GM19397 (cell line): ENCODE measurements around the gene FAM72A.
A peak's percentile ranks its signal among the peaks of the same experiment; 100 is the strongest.
"Not testable (repeated sequence)": the region's sequence is repeated elsewhere in the genome, so short reads cannot be mapped to it uniquely, and the experiment has no call there.

Experiments used
- ATAC-seq: cut with Tn5 transposase; IDR thresholded peaks from one replicate; pipeline ENCODE4 v1.9.1; 2021; ENCODE audit warnings: mild to moderate bottlenecking, moderate library complexity; ENCODE audit not compliant: unreplicated experiment

FAM72A gene

DNA sequence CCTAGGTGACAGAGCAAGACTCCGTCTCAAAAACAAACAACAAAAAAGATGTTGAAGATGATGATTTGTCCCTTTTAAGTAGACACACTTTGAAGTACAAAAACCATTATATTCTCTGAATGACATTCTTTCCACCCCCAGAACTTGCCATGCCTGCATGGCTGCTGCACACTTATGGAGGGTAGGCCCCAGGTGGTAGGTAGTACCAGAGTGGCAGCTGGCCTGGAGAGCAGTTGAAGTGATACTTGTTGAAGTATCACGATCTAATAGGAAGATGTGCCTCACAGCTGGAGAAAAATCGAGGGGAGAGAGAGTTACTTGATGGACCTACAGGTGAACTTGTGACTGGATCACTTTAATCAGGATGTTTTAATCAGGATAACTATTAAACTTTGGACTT is 15.6 kb upstream of the FAM72A start:
- not testable (repeated sequence) for ATAC-seq

DNA sequence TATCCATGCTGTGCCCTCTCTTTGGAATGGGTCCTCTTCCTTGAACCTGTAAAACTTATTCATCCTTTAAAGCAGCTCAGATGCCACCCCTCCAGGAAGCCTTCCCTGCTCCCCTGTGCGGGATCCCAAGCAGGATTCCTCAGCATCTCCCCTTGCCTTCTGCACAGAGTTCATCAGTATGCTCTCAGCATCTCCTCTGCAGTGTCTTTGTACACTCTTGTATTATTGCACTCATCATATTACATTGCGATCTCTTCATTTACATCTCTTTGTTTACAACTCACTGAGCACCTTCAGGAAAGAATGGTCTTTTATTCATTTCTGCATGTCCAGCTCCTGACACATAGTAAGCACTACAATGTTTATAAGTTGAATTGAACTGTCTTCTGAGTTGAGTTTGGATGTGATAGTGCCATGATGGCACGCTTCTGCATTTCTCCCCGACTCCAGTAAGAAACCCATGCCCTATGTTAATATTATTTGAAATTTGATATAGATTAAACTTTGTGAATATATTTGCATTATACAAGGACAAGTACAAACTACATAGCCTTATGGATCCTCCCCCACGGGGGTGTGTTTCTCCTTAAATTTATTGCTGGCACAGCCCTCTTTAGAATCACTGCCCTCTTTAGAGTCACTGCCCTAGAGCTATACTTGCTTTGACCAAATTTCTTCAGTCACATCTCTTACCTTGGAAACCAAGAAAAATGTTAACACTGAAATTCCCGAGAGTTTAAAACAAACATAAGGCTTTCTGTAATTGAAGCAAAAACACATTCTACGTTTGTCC is 13.2 kb upstream of the FAM72A start:
- not testable (repeated sequence) for ATAC-seq

GRCh38 chr1:206210802-206211201 is 8.2 kb upstream of the FAM72A start:
- ATAC-seq: not testable (repeated sequence)

DNA sequence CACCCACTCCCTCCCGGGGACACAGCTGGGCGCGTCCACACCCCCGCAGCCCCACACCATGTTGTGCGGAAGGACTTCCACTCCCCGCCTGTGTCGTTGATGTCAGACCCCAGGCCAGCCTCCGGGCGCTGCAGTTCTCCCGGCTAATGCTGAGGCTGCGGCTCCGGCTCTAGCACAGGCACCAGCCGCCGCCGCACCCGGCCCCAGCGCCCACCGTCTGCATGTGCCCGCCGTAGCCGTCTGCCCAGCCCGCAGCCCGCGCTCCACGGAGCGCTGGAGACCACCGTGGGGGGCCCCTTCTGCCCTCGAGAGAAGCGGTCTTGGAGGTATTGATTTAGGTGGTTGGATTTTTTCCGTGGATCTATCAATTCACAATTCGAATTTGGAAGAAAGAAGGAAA is 2.9 kb upstream of the FAM72A start:
- ATAC-seq: not testable (repeated sequence)

DNA sequence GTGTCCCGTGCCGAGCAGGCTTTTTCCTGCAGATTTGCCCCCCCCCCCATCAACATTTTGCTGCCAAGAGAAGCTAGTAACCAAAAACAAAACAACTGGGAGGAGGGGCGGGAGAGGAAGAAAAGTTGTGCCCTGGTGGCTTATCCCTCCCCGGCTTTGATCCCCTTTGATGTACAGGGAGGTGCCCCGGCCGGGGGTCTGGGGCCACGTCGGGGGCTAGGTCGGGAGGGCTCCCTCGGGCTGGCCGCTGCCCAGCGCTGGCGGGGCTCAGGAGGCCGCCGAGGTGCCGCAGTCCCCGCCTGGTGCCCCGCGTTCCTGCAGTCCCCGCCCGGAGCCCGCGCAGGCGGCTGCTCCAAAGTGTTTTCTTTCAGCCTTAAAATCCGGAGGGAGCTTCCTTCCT is 2.2 kb upstream of the FAM72A start:
- not testable (repeated sequence) for ATAC-seq

DNA sequence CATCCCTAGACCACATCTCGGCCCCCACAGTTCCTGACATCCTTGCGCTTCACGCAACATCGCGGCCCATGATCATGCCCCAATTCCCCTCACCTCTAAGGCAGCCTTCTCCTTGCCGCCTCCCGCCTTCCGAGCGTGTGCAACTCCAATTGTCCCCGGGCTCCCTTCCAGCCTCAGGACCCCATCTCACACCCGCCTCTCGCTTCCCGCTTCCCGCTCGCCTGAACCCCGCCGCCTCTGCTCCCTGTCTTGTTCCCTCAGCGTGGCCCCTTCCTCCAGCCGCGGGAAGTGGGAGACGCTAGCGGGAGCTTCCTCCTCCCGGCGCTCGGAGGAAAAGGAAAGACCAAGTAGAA is 1.5 kb upstream of the FAM72A start:
- not testable (repeated sequence) for ATAC-seq

- ATAC-seq: peak; percentile 7
Observed at GRCh38 chr1:206203364-206204158, 922 bp upstream of the FAM72A start, which contains the start of gene SRGAP2. Gene SRGAP2, plus strand, starts transcription at chr1:206203541. Its CDS starts 2,430 bp downstream, at chr1:206205971.

- not testable (repeated sequence) for ATAC-seq
Observed at GRCh38 chr1:206196748-206197424, 5.8 kb downstream of the FAM72A start.

DNA sequence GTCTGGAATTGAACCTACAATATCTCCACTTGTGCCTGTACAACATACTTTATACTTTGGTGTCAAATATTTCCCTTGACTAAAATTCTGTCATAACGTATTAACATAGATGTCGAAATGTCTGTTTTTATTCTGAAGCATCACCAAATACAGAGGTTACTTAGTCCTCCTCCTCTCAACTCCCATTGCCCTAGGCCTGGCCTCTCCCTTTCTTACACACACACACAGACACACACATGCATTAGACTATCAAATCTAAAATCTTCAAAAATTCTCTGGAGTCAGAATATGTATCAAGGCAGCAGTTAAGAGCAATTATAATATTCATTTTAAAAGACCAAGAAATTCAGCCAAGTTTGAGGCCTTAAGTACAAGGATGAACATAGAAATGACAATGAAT is 7.5 kb downstream of the FAM72A start:
- ATAC-seq: not testable (repeated sequence)

- not testable (repeated sequence) for ATAC-seq
Observed at GRCh38 chr1:206186826-206187225, 15.8 kb downstream of the FAM72A start.

GRCh38 chr1:206185778-206186177 is 16.9 kb downstream of the FAM72A start:
- not testable (repeated sequence) for ATAC-seq

DNA sequence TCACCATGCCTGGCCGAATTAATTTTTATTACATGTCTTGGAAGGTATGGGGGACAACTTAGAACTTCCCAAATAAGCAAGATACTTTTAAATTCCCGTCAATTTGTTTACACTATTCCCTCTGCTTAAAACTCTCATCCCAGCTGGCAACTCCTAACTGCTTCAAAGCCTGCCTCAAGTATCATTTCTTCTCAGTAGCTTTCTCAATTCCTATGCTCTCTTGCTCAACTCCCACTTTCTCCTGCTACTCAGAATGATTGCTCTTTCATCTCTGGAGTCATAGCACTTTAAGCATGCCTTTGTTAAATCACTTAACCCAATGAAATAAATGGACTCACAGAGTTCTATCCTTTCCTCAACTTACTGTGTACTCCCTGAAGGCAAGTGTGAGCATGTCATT is 18.9 kb downstream of the FAM72A start:
- not testable (repeated sequence) for ATAC-seq

DNA sequence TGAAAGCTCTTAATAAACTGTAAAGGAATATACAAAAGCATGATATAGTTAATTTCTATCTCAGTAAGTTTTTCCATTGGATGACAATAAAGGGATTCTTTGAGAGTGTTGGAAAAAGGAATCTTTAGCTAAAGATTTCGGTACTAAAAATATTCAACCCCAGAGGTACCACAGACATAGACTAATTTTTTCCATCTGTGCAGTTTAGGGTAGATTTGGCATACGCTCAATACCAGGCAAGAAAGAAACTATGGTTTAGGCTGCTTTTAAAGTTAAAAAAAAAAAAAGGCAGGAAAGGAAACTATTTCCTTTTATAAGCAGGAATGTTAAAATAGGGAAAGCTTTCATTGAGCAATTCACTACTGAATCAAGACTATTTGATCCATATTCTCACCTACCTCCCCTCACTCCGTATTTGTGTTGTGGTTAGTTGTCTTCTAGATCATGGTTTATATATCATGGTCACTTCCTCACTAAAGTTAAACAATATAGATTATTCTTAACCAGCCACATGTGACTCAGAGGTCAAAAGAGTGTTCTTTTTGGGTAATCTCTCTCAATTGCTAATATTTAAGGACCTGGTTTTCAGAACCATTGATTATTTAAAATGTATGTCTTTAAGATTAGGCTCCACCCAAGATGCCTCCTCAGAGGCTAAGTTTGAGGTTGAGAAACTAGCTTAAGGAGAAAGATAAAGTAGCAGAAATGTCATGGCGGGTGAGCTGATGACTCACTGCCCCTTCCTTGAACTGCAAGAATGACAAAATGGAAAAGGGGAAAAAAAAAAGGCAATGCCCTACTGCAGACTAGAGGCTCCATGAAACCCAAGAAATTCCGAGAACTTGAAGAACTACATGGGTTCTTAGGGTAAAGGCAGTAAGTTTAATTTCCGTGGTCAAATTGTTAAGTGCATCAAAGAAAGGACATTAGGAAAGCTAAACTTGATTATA is 20.0 kb downstream of the FAM72A start:
- ATAC-seq: not testable (repeated sequence)

GRCh38 chr1:206179666-206180065 is 23.0 kb downstream of the FAM72A start:
- ATAC-seq: not testable (repeated sequence)

DNA sequence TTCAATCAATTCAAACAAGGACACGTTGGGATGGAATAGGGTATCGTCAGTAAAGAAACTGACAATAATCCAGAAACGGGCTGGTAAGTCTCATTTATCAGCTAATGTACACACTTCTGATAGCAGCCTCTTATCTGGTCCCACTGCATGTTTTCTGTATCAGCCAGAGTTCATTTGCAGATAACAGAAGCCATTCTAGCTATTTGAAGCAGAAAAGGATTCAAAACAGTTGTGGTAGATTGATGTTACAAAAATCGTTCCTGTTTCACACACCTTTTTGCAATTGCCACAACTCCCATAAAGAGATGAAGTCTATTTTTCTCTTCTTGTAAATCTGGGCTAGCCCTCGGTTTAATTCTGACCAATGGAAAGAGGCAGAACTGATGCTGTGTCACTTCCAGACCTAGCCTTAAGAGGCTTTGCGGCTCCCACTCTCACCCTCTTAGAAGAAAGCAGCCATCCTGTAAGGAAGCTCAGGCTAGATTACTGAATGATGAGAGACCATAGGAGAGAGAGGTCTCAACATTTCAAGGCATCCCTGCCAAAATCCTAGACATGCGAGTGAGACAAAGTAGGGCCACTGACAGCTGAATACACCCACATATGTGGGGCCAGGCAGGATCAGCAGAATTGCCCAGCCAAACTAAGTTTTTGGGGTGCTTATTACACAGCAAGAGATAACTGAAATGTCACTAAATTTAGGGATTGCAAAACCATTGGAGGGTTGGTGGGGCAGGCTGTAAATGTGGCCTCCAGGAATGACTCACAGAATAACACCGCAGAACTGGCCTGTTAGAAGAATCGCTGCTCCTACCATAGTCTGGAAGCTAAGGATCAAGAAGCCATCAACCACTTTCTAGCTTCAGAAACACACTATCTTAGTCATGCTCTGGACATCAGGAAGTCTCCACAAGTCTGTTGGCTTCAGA is 24.3 kb downstream of the FAM72A start:
- not testable (repeated sequence) for ATAC-seq

DNA sequence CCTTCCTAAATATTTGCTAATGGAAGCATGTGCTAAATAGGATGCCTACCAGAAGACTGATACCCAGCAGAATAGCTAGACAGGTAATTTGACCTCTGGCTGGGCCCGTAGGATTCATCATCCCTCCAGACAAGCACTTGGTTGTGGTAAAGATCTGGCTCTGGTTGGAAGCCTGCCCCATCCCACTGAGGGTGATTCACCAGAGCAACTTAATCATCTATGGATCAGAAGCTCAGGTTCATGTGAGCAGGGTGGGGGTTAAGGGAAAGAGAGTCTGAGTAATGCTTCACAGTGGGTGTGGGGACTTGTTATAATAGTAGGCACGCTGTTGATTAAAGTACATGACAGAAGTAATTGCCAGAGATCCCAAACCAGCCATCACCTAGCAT is 26.5 kb downstream of the FAM72A start:
- not testable (repeated sequence) for ATAC-seq

DNA sequence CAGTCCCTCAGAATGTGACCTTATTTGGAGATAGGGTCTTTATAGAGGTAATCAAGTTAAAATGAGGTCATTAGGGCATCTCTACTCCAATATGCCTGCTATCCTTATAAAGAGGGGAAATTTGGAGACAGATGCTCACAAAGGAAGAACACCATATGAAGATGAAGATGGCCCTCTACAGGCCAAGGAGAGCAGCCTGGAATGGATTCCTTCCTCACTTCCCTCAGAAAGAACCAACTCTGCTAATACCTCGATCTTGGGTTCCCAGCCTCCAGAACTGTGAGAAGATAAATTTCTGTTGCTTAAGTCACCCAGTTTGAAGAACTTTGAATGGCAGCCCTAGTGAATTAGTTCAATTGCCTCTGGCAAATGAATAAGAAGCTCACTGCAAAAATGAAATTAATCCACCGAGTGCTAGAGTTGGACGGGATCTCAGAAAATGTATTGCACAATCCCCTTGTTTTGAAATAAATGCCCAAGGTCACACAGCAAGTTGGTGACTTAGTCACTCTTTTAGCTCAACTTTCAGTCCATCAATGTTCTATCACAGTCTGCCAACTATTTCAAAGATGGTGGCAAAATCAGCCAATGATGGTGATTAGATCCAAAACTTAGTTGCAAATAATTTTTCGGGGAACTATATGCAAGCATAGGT is 27.1 kb downstream of the FAM72A start:
- not testable (repeated sequence) for ATAC-seq

DNA sequence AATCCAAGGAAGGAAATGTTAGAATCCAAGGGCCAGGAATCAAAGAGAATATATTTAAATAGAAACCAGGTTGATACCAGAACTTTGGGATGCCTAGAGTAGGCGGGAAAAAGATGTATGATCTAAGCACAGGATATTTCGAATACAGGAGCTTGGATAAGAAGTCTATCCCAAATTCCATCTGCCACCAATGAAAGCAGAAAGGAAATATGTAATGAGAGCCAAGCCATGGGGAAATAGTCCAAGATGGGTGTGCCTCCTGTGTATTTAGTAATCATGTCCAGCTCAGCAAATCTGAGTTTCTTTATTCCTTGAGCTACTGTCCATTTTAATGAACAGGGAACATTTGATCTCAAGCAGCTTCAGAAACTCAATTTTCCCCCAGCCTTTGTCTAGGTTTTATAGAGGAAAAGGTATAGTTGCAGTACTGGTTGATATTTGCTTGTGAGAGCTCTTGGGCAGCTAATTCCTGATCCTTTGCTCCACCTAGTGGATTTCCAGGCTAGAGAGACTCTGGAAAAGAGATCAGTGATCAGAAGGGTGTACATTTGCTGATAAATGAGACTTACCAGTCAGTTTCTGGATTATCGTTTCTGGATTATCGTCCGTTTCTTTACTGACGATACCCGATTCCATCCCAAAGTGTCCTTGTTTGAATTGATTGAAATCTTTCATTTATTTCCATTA is 28.3 kb downstream of the FAM72A start:
- not testable (repeated sequence) for ATAC-seq
